Measurements from ENCODE around the gene STAC3. TPM values are rescaled to one million over a fixed set of nuclear protein-coding genes. Genes with fewer than 3 reads are reported as not detected.
"Not testable (repeated sequence)": the region's sequence is repeated elsewhere in the genome, so short reads cannot be mapped to it uniquely, and the experiment has no call there.

STAC3 gene
- total RNA-seq, 1 donor from 2014 or later: 3.3 TPM

- no peaks in the 10 kb centered on the region for H3K4me1 Mint-ChIP-seq (ENCODE audit: unreplicated experiment)
- TF ChIP-seq, protein P1, sequence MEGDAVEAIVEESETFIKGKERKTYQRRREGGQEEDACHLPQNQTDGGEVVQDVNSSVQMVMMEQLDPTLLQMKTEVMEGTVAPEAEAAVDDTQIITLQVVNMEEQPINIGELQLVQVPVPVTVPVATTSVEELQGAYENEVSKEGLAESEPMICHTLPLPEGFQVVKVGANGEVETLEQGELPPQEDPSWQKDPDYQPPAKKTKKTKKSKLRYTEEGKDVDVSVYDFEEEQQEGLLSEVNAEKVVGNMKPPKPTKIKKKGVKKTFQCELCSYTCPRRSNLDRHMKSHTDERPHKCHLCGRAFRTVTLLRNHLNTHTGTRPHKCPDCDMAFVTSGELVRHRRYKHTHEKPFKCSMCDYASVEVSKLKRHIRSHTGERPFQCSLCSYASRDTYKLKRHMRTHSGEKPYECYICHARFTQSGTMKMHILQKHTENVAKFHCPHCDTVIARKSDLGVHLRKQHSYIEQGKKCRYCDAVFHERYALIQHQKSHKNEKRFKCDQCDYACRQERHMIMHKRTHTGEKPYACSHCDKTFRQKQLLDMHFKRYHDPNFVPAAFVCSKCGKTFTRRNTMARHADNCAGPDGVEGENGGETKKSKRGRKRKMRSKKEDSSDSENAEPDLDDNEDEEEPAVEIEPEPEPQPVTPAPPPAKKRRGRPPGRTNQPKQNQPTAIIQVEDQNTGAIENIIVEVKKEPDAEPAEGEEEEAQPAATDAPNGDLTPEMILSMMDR (IDR thresholded peaks at IDR 0.05; ENCODE audit: unreplicated experiment): no peak
- H3K27ac Mint-ChIP-seq (ENCODE audit: unreplicated experiment): no peak overlapping the region
- H3K9me3 Mint-ChIP-seq (ENCODE audit: unreplicated experiment): no peaks in the 10 kb centered on the region
- no peak for DNase-seq (ENCODE audit: low spot score)
- H3K36me3 Mint-ChIP-seq (ENCODE audit: low read depth, unreplicated experiment): peaks cover 27% of the 10 kb centered on the region
- H3K4me3 Mint-ChIP-seq (ENCODE audit: unreplicated experiment): no peak overlapping the region
- peaks cover 3% of the 10 kb centered on the region for H3K27me3 Mint-ChIP-seq (ENCODE audit: unreplicated experiment)
These were observed 27.7 kb upstream of the STAC3 start for GRCh38 chr12:57278465-57279381.

DNA sequence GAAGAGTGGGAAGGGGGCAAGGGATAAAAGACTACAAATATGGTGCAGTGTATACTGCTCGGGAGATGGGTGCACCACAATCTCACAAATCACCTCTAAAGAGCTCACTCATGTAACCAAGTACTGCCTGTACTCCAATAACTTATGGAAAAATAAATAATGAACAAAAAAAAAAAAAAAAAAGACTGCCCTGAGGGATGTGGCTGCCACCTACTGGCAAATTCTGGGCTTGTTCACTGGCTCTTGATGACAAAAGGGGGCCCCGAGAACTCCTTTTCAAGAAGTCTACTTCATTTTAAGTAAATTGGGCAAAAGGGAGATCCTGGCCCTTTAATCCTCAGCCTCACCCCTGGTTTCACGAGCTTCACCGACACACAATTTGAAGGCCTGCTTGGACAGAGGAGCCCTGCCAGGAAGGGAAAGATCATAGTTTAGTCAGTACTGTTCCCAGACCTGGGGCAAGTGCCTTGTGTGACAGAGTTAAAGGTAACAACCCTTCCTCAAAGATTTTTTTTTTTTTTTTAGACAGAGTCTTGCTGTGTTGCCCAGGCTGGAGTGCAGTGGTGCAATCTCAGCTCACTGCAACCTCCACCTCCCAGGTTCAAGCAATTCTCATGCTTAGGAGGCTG, 26.1 kb upstream of the STAC3 start:
- TF ChIP-seq, protein P1 (IDR thresholded peaks at IDR 0.05; ENCODE audit: unreplicated experiment): peak; percentile 49
- no peaks in the 10 kb centered on the region for H3K27me3 Mint-ChIP-seq (ENCODE audit: unreplicated experiment)
- no peak overlapping the region for H3K27ac Mint-ChIP-seq (ENCODE audit: unreplicated experiment)
- H3K9me3 Mint-ChIP-seq (ENCODE audit: unreplicated experiment): no peaks in the 10 kb centered on the region
- H3K4me1 Mint-ChIP-seq (ENCODE audit: unreplicated experiment): peaks cover 16% of the 10 kb centered on the region
- peak; percentile 45 for DNase-seq (ENCODE audit: low spot score)
- H3K4me3 Mint-ChIP-seq (ENCODE audit: unreplicated experiment): no peak overlapping the region
- H3K36me3 Mint-ChIP-seq (ENCODE audit: low read depth, unreplicated experiment): peaks cover 22% of the 10 kb centered on the region

DNA sequence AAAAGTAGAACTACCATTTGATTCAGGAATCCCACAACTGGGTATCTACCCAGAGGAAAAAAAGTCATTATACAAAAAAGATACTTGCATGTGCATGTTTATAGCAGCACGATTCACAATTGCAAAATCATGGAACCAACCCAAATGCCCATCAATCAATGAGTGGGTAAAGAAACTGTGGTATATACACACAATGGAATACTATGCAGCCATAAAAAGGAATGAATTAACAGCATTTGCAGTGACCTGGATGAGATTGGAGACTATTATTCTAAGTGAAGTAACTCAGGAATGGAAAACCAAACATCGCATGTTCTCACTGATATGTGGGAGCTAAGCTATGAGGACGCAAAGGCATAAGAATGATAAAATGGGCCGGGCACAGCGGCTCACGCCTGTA, 25.2 kb upstream of the STAC3 start:
- Mint-ChIP-seq H3K36me3 (ENCODE audit: low read depth, unreplicated experiment) (peaks cover 18% of the 10 kb centered on the region), H3K4me1 (ENCODE audit: unreplicated experiment) (peaks cover 22% of the 10 kb centered on the region)
- not testable (repeated sequence) for H3K9me3 Mint-ChIP-seq (ENCODE audit: unreplicated experiment)

DNA sequence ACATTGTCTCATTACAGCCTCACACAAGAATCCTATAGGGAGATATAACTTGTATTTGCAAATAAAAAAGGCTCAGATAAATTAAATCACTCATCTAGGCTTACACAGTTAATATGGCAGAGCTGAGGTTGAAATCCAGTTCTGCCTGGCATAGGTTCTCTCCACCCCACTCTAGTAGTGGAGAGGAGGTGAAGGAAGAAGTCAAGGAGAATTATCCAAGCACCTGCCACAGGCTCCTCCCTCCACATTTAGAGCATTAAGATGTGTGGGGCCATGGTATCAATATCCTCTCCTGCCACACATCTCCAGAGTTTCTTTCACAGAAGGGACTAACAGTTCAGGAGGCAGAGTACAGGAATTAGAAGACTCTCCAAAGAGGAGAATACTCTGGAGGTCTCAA, 22.5 kb upstream of the STAC3 start:
- Mint-ChIP-seq H3K27ac (ENCODE audit: unreplicated experiment) (peak overlapping the region; percentile 26), H3K36me3 (ENCODE audit: low read depth, unreplicated experiment) (peaks cover 17% of the 10 kb centered on the region), H3K27me3 (ENCODE audit: unreplicated experiment) (no peaks in the 10 kb centered on the region), H3K9me3 (ENCODE audit: unreplicated experiment) (no peaks in the 10 kb centered on the region), H3K4me1 (ENCODE audit: unreplicated experiment) (peaks cover 27% of the 10 kb centered on the region), H3K4me3 (ENCODE audit: unreplicated experiment) (no peak overlapping the region)
- no peak for DNase-seq (ENCODE audit: low spot score)
- TF ChIP-seq, protein P1 (IDR thresholded peaks at IDR 0.05; ENCODE audit: unreplicated experiment): no peak

More for the DNA sequence above, 25.2 kb upstream of the STAC3 start:
- DNase-seq (ENCODE audit: low spot score); H3K4me3 Mint-ChIP-seq (ENCODE audit: unreplicated experiment); H3K27me3 Mint-ChIP-seq (ENCODE audit: unreplicated experiment); H3K27ac Mint-ChIP-seq (ENCODE audit: unreplicated experiment): not testable (repeated sequence)

- H3K27ac Mint-ChIP-seq (ENCODE audit: unreplicated experiment): peak overlapping the region; percentile 62
- H3K4me1 Mint-ChIP-seq (ENCODE audit: unreplicated experiment): peaks cover 27% of the 10 kb centered on the region
- peaks cover 15% of the 10 kb centered on the region for H3K36me3 Mint-ChIP-seq (ENCODE audit: low read depth, unreplicated experiment)
These were observed 21.6 kb upstream of the STAC3 start for GRCh38 chr12:57272337-57273151.

More at GRCh38 chr12:57272337-57273151, 21.6 kb upstream of the STAC3 start:
- TF ChIP-seq, protein P1 (IDR thresholded peaks at IDR 0.05; ENCODE audit: unreplicated experiment): no peak
- no peak for DNase-seq (ENCODE audit: low spot score)
- no peak overlapping the region for H3K4me3 Mint-ChIP-seq (ENCODE audit: unreplicated experiment)
- H3K9me3 Mint-ChIP-seq (ENCODE audit: unreplicated experiment): no peaks in the 10 kb centered on the region
- no peaks in the 10 kb centered on the region for H3K27me3 Mint-ChIP-seq (ENCODE audit: unreplicated experiment)
